ENCODE results near the gene PARVG. TPM values are rescaled to one million over a fixed set of nuclear protein-coding genes. Genes with fewer than 3 reads are reported as not detected.

Gene PARVG
- total RNA-seq, 1 experiment from 2014 or later = 1.3 TPM

DNA sequence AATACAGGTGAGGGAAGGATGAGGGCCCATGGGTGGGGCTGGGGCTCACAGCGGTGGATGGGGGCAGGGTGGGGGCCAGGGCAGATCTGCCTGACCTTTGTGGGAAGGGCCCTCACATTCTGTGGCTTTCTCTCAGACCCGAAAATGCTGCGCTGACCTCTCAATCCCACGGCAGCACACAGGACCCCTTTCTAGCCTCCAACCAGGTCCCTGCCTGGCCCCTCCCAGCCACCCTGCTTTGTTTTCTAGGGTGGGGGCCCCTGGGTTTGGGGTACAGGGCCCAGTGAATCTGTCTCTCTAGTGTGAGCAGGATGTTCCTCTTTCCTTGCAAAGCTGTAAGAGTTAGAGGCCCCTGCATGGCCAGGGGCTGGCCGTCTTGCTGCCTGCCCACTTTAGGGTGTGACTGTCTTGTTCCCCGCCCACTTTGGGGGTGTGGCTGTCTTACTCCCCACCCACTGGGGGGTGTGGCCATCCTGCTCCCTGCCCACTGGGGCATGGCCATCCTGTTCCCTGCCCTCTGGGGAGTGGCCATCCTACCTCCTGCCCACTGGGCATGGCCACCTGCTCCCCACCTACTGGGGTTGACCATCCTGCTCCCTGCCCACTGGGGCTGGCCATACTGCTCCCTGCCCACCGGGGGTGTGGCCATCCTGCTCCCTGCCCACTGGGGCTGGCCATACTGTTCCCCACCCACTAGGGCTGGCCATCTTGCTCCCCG, 11.5 kb downstream of the PARVG start:
- no peaks in the 10 kb centered on the region for H3K9me3 ChIP-seq (ENCODE audit: control insufficient read depth, low read depth, low read length)
- no peak overlapping the region for H4K91ac ChIP-seq (ENCODE audit: insufficient read length, low read depth, low read length)
- H3K9ac ChIP-seq (ENCODE audit: extremely low read depth, insufficient read length, low read length) = no peak overlapping the region
- TF ChIP-seq, protein P1, sequence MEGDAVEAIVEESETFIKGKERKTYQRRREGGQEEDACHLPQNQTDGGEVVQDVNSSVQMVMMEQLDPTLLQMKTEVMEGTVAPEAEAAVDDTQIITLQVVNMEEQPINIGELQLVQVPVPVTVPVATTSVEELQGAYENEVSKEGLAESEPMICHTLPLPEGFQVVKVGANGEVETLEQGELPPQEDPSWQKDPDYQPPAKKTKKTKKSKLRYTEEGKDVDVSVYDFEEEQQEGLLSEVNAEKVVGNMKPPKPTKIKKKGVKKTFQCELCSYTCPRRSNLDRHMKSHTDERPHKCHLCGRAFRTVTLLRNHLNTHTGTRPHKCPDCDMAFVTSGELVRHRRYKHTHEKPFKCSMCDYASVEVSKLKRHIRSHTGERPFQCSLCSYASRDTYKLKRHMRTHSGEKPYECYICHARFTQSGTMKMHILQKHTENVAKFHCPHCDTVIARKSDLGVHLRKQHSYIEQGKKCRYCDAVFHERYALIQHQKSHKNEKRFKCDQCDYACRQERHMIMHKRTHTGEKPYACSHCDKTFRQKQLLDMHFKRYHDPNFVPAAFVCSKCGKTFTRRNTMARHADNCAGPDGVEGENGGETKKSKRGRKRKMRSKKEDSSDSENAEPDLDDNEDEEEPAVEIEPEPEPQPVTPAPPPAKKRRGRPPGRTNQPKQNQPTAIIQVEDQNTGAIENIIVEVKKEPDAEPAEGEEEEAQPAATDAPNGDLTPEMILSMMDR (conservative IDR thresholded peaks at IDR 0.05) = no peak
- H2BK12ac ChIP-seq (ENCODE audit: insufficient read length, low read depth, low read length) = no peak overlapping the region
- H2AK5ac ChIP-seq (ENCODE audit: insufficient read length, low read length) = no peak overlapping the region
- H4K20me1 ChIP-seq (ENCODE audit: control insufficient read depth, insufficient read depth, insufficient read length) = no peaks in the 10 kb centered on the region
- no peak overlapping the region for H3T11ph ChIP-seq (ENCODE audit: low read length)
- H2BK120ac ChIP-seq (ENCODE audit: low read depth, low read length, poor library complexity, severe bottlenecking) = no peak overlapping the region
- Mint-ChIP-seq H3K27ac (peak overlapping the region in 1 of 3 experiments; percentile 2; a peak in 1 of 7 replicates), H3K9me3 (no peaks in the 10 kb centered on the region), H3K4me1 (peaks cover 9 to 30% of the 10 kb centered on the region in 2 experiments), H3K27me3 (ENCODE audit: low read depth) (peaks cover 10% of the 10 kb centered on the region), H3K36me3 (ENCODE audit: insufficient read depth in 1 of 3, low read depth in 3 of 3) (no peaks in the 10 kb centered on the region; a peak in 1 of 7 replicates), H3K4me3 (no peak overlapping the region)
- H3K27me3 ChIP-seq (ENCODE audit: insufficient read depth, low read length) = no peaks in the 10 kb centered on the region
- no peak overlapping the region for H3K18ac ChIP-seq (ENCODE audit: insufficient read length, low read depth, low read length)
- WGBS (ENCODE audit: extremely low coverage, insufficient read length, low lambda C conversion rate) = no CpG with 5 or more reads among the region's 8 CpGs
- no peak overlapping the region for H3K4me2 ChIP-seq (ENCODE audit: insufficient read depth, insufficient read length, low read length)
- H3K79me1 ChIP-seq (ENCODE audit: insufficient read depth, low read depth, low read length, poor library complexity, severe bottlenecking) = no peaks in the 10 kb centered on the region
- H3K23me2 ChIP-seq (ENCODE audit: insufficient read length, low read depth, low read length, poor library complexity, severe bottlenecking) = no peaks in the 10 kb centered on the region
- H3K23ac ChIP-seq (ENCODE audit: insufficient read length, low read depth, low read length) = no peak overlapping the region
- H3K27ac ChIP-seq (ENCODE audit: insufficient read length, low read depth, low read length) = no peak overlapping the region
- H3K14ac ChIP-seq (ENCODE audit: insufficient read depth, low read length) = no peak overlapping the region
- no peaks in the 10 kb centered on the region for H3K79me2 ChIP-seq (ENCODE audit: insufficient read depth, low read length)
- H4K5ac ChIP-seq (ENCODE audit: insufficient read length, low read depth, low read length) = no peak overlapping the region
- H2AFZ ChIP-seq (ENCODE audit: low read length) = no peak overlapping the region
- no peak overlapping the region for H3K56ac ChIP-seq (ENCODE audit: insufficient read length, low read depth, low read length)
- H2BK5ac ChIP-seq (ENCODE audit: insufficient read length, low read length) = no peak overlapping the region
- no peak overlapping the region for H4K8ac ChIP-seq (replicated peaks; ENCODE audit: insufficient read length, low read depth, low read length)
- no peak overlapping the region for H2BK20ac ChIP-seq (ENCODE audit: low read depth, low read length, poor library complexity, severe bottlenecking)
- peak; percentile 89 for DNase-seq
- H3K4ac ChIP-seq (ENCODE audit: low read depth, low read length) = no peak overlapping the region
- no peaks in the 10 kb centered on the region for H3K4me1 ChIP-seq (ENCODE audit: insufficient read depth, low read length)
- H2BK15ac ChIP-seq (ENCODE audit: low read depth, low read length) = no peak overlapping the region

All from H9 (cell line).